Hepatocyte (in vitro differentiated cells): ENCODE data around the gene ATR.

Experiments
- CTCF ChIP-seq: fragments of 200-600 bp; sonication (generic); IDR thresholded peaks from 2 replicates; pipeline ENCODE4 v1.5.1; 2016; ENCODE audit warnings: antibody characterized with exemption, mild to moderate bottlenecking; ENCODE audit not compliant: poor library complexity
- EZH2 ChIP-seq: fragments of 200-600 bp; sonication (generic); IDR thresholded peaks from 2 replicates; pipeline ENCODE4 v1.6.1; 2016; ENCODE audit warnings: antibody characterized with exemption, mild to moderate bottlenecking, borderline replicate concordance
- EZH2phosphoT487 ChIP-seq: fragments of 200-600 bp; sonication (generic); IDR thresholded peaks from one replicate; pipeline ENCODE4 v1.6.1; 2018; ENCODE audit warnings: antibody characterized with exemption, mild to moderate bottlenecking, low read depth, moderate library complexity; ENCODE audit not compliant: unreplicated experiment, severe bottlenecking

- TF ChIP-seq CTCF (no peak), EZH2phosphoT487 (no peak), EZH2 (no peak)
Measured at GRCh38 chr3:142608631-142609030, 30.1 kb upstream of the ATR start.
